ENCODE results near the gene MST1R.
"Not testable (repeated sequence)": the region's sequence is repeated elsewhere in the genome, so short reads cannot be mapped to it uniquely, and the experiment has no call there.

The MST1R gene

DNA sequence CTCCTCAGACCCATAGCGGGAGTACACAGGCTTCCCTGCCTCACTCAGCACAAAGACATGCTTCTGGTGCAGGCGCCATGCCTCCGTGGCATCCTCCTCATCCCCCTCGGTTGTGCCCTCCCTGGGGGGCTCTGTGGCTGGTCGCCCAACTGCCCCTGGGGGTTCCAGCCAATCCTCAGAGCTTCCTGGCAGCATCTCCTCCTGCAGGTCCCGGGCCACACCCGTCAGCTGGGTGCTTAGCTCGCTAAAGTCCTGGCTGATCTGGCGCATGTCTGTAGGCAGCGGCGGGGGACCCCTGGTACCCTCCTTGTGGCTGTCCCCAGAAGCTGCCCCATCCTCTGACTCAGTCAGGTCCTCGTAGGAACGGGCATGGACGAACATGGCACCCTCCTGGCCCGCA, 7.9 kb upstream of the MST1R start:
- no peak for DNase-seq (ENCODE audit: low read depth)

DNA sequence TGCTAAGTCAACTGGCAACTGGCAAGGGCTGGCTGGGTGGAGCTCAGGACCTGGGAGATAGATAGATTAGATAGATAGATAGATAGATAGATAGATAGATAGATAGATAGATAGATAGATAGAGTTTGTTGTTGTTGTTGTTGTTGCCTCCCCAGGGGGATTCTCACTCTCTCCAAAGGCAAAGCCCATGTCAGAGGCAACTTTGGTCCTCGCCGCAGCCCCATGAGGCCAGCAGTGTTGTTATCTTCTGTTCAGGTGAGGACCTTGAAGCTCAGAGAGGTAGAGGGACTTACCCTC, 7.4 kb upstream of the MST1R start:
- DNase-seq (ENCODE audit: low read depth): no peak

DNA sequence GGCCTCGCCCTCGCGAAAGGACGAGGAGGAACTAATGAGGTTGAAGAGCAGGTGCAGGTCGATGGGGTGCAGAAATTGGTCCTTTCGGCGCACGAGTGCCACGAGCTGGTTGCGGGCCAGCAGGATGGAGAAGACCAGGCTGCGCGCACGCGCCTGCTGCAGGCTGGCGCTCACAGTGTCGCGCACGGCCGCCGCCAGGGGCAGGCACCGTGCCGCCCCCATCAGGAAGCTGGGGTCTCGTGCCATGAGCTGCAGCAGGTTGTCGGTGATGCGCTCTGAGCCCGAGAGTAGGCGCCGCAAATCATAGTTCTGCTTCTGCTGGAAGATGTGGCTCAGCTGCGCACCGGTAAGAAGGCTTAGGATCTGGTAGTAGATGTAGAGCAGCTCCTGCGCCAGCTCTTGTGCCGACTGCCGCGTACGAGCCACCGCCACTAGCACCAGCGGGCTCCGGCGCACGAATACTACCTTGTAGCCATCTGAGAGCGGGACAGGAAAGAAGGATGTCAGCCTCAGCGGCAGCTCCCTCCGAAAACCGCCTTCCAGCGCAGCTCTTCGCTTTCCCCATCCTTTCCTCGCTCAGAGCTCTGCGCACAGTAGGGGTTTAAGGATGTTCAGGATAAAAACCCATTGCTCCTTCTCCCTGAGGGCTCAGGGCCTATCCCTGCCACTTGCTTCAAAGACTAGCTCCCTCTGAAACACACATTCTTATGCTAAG, 6.9 kb upstream of the MST1R start:
- DNase-seq (ENCODE audit: low read depth): no peak

DNA sequence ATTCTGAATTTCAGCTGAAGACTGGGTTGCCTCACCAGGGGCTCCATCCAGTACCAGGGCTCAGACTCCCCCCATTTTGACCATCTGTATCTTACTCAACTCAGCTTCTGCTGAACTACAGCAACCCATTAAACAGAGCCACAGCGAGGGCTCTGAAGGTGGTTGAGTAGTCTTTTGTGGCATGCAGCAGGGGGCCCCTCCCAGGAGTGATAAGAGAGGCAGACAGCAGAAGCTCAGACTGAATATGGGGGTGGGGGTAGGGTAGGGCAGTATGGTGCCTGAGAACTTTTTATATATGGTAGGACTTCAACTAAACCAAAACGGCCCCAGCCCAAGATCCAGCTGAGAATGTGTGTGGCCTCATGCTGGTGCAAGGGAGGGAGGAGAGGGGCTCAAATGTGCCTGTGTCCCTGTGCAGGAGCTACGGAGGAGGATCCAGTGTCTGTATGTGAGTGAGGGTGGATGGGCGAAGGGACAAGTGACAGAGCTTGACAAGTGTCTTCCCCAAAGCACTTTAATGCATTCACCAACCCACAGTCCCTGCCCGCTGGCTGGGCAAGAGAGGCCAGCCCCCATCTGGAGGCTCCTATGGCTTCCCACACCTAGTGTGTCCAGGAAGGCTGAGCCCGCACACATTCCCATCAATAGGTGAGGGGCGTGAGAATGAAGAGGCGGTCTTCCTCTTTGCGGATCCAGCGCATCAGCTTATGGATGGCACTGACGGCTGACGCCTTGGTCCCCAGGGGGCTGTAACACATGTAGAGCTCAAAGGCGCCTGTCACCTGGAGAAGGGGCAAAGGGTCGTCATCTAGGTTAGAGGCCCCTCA, 4.9 kb upstream of the MST1R start:
- no peak for DNase-seq (ENCODE audit: low read depth)

DNA sequence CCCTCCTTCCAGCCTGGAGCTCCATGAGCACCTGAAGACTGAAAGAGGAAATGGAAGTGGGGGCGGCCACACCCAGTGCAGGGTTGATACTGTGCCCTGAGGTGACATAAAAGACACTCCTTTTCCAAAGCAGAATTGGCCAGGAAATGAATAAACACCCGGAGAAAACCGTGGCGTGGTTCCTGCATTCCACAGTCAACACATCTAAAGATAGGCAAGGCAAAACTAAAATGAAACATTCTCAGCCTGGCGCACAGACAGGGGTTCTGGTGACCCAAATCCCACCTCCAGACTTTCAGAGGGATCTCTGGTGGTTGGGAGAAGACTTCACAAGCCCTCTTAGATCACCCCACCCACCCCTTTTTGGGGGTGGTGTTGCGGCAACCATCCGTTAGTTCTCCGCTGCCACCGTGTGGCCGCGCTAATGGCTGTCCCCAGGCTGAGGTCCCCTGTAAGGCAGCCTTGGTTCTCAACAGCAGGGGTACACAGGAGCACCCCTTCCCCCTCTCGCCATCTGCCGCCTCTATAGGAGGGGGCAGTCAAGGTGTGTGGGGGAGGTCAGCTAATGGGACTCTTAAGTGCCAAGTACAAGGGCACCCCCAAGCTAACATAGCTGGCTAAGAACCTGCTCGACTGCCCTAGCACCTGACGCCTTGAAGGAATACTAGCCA, 2.5 kb upstream of the MST1R start:
- DNase-seq (ENCODE audit: low read depth): no peak

GRCh38 chr3:49904448-49904847, 775 bp upstream of the MST1R start:
- DNase-seq (ENCODE audit: low read depth): not testable (repeated sequence)

DNA sequence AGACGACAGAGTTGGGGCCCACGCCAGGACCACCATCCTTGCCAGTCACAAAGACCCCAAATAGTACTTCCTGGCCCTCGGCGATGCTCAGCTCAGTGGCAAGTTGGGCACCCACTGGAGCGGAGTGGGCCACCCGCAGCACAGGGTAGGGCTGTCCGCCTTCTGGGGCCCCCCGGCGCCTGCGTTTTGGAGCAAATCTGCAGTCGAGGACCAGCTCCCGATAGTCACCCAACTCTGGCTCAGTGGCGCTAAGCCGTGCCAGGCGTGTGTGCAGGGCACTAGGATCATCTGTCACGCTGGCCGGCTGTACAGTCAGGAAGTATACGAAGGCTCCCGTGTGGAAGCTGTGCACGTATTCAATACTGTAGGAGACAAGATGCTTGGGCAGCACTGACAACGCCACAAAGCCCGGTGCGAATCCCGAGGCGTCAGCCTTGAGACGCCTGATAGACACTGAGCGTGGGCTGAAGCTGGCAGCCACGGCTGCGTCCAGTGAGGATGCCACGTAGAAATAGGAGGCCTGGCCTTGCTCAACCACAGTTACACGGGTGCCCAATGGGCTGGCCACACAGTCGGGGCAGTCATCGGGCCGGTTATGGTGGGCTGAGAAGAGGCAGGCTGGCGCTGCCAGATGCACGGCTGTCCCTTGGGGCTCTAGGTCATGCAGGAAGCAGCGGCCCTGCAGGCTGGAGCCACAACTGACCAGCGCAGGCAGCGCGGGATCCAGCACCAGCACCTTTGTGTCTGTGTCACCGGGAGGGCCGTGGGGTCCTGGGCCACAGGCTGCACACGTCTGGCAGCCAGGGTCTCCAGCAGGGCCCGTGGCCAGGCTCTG, 945 bp downstream of the MST1R start:
- DNase-seq (ENCODE audit: low read depth): no peak

DNA sequence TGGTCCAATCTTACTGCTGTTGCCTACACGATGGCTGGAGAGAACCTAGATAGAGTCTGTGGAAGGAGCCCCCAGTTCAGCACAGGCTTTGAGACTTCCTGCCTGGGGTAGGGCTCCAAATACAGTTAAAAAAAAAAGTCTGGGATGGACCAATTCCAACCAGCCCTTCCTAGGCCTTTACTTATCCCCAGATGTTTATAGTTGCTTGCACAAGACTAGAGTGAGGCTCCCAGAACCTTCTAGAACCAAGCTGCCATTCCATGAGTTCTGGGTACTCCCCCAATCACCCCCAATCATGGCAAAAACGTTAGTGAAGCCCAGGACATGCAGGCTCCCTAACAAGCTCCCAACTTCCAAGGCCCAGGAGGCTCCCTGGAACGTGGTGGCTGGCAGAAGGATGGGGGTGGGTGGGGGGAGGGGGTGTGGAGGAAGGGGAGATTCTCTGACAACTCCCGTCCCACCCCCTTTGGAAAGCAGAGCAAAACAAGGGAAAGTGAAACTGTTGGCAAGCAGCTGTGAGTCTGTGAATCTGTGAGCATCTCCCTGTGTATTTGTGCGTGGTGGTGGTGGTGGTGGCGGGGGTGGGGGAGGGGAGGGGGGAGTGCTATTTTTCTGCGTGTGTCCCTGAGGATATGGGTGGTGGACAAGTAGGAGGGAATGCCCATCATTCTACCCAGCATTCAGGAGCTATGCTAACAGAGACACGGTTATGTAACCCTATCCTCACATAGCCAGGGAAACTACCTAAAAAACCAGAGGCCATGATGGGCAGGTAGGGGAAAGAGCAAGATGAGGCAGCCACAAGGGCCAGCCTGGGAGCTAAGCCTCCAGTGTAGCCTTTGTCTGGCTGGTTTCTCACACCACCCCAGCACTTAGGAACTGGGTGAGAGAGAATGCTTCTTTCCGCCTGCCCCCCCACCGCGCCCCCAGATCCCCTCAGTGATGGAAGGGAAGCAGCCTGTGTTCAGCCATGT, 2.0 kb downstream of the MST1R start:
- DNase-seq (ENCODE audit: low read depth): no peak

GRCh38 chr3:49900491-49901153, 3.1 kb downstream of the MST1R start:
- no peak for DNase-seq (ENCODE audit: low read depth)

DNA sequence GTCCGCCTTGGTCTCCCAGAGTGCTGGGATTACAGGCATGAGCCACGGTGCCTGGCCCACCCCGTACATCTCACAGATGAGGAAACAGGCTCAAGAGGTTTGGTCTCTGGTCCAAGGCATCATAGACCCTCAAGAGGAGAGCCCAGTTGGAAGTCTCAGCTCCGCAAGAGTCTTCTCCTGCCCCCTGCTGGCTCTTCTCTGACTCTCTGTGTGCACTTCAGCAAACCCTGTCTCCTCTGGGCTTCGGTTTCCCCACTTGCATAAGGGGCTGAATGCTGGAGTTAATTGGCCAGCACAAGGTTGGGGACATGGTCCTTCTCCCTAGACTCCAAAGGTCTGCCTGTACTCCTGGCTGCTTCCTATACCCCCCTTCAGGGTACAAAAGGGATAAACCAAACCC, 3.9 kb downstream of the MST1R start:
- no peak for DNase-seq (ENCODE audit: low read depth)

DNA sequence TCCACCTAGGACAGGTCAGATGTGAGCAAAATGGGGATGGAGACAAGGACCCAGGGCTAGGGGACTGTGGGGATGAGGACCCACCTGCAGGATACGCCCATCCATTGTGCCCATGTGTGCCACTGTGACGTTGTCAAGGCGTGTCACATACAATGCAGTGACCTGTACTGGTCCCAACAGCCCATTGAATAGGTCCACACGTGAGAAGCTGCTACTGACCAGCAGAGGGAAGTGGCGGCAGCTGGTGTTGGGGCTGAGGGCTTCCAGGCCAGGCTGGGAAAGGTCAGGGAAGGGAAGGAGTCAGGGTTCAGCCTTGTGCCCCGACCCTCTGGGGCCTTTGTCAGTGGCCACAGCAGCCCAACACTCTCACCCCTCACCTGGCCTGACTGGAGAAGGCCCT, 4.7 kb downstream of the MST1R start:
- no peak for DNase-seq (ENCODE audit: low read depth)

DNA sequence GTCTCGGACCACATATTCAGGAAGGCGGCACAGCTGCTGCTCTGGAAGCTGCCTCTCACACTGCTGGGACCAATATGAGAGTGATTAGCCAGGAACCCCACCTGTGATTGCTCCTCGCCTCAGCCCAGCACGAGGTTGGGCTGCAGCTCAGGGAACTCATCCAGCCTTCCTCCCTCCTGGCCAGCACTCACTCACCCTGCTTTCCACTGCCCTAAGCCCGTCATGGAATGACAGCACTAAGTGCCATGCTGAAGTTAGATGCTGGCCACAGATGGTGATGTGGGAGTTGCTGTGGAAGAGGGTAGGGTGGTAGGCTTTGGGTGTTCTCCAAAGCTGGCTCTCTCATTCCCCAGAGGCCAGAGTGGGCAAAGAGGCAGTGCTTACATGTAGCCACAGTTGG, 7.3 kb downstream of the MST1R start:
- DNase-seq (ENCODE audit: low read depth): no peak

DNA sequence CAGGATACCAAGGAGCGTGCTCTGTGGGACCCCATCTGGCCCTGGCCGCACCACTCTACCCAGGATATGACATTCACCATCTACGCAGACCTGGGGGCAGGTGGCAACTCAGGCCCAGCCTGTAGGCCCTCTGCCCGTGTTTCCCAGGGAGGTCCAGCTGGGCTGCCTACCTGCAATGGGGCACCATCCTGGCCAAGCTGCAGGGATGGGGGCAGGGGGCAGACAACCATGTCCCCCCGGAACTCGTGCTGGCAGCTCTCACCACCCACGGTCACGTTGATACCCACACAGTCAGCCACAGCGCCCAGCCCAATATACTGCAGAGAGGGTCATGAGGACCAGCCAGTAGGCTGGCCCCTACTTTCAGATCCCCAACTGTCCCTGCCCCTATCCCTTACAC, 7.9 kb downstream of the MST1R start:
- no peak for DNase-seq (ENCODE audit: low read depth)

- DNase-seq (ENCODE audit: low read depth): no peak
Measured at GRCh38 chr3:49889296-49889695, 14.4 kb downstream of the MST1R start.

GRCh38 chr3:49886922-49887265, 16.8 kb downstream of the MST1R start:
- DNase-seq (ENCODE audit: low read depth): no peak

GRCh38 chr3:49883998-49884397, 19.7 kb downstream of the MST1R start:
- no peak for DNase-seq (ENCODE audit: low read depth)

DNA sequence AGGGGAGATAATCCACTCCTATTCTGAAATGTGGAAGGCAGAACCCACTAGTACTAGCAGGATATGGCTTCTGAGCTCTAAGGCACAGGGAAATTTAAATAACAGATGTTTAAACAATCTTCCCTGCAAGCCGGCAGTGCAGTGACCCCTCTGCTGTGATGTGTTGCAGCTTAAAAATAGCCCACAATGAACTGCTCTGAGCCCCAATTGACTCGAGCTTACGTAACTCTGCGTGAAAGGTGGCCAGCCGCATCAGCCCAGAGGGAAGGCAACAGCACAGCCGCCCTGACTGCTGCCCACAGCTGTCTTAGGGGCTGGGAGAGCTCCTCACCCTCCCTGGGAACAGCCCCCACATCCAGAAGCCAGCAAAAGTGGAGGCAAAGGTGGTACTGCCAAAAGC, 21.5 kb downstream of the MST1R start:
- no peak for DNase-seq (ENCODE audit: low read depth)

DNA sequence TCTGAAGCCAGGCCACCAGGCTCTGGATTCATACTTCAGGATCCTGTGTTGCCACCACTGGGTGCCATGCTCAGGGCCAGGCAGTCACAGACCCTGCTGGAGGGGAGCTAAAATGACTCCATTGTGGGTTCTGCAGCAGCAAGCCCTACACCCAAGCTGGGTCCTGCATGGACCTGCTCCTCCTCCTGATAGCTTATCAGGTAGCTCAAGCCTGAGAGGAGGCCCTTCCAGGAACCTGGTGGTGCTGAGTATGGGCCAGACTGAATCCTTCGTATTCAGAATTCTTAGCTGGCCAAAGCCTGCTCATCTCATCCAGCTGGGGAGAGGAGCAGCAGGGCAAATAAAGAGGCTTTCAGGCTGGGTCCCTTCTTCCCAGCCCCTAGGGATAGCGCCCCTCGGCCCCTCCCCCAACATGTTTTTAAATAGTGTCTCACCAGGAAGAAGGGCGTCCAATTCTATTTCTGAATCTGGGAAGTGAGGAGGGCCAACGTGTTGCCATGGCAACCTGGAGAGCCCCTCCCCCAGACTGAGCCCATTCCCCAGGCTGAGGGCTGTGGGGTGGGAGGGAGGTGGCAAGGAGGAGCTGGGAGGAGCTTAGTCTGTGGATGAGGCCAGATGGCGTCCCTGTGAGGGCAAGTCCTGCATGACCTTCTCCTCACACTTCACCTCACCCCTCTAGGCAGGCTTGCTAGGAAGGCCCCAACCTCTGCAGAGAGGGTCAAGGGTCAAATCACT, 22.9 kb downstream of the MST1R start:
- DNase-seq (ENCODE audit: low read depth): no peak

- no peak for DNase-seq (ENCODE audit: low read depth)
Measured at GRCh38 chr3:49879721-49880120, 24.0 kb downstream of the MST1R start.

DNA sequence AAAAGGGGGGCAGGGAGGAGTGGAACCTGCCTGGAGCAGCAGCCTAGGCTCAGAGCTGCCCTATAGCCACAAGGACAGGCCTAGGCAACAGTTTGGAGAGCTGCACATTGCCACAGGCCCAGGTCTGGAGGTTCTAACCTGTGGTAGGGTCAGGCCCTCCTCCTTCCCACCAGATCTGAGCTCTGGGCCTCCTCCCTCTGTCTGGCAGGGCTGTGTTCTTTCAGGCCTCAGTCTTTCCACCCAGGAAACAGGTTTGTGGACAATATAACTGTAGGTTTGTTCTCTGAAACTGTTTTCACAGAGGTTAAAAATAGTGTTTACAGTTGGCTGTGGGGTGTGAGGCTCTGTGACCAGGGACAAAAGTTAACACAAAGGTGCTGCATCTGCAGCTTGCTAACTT, 25.0 kb downstream of the MST1R start:
- DNase-seq (ENCODE audit: low read depth): no peak

Measured in CMK (cell line).